ACC112 (cell line): ENCODE measurements around the gene IL26.
"Not testable (repeated sequence)": the region's sequence is repeated elsewhere in the genome, so short reads cannot be mapped to it uniquely, and the experiment has no call there.

Experiments used
- H2AFZ ChIP-seq: fragments of 200-600 bp; sonication (generic); one replicate; pipeline ENCODE4 v1.6.0; 2017; ENCODE audit warnings: antibody characterized with exemption, low read length; ENCODE audit not compliant: unreplicated experiment
- H3K27ac ChIP-seq: fragments of 200-600 bp; sonication (generic); 2 replicates; pipeline ENCODE4 v1.5.1; 2014; ENCODE audit warnings: low read depth, mild to moderate bottlenecking, antibody characterized with exemption, low read length, moderate library complexity
- H3K27me3 ChIP-seq: fragments of 200-600 bp; sonication (generic); 2 replicates; pipeline ENCODE4 v1.6.1; 2014; ENCODE audit warnings: mild to moderate bottlenecking, antibody characterized with exemption, low read length, moderate library complexity, mixed read lengths; ENCODE audit not compliant: insufficient read depth
- H3K36me3 ChIP-seq: fragments of 200-600 bp; sonication (generic); 2 replicates; pipeline ENCODE4 v1.6.1; 2016; ENCODE audit warnings: mild to moderate bottlenecking, antibody characterized with exemption, low read length, moderate library complexity, mixed read lengths; ENCODE audit not compliant: insufficient read depth
- H3K4me1 ChIP-seq: fragments of 200-600 bp; sonication (generic); one replicate; pipeline ENCODE4 v1.6.1; 2016; ENCODE audit warnings: low read length, mixed read lengths; ENCODE audit not compliant: insufficient read depth, unreplicated experiment, control insufficient read depth
- H3K4me3 ChIP-seq: fragments of 200-600 bp; sonication (generic); 2 replicates; pipeline ENCODE4 v1.5.1; 2014; ENCODE audit warnings: mild to moderate bottlenecking, low read depth, low read length
- H3K79me2 ChIP-seq: fragments of 200-600 bp; sonication (generic); one replicate; pipeline ENCODE4 v1.6.0; 2016; ENCODE audit warnings: low read length; ENCODE audit not compliant: control insufficient read depth, unreplicated experiment, insufficient read depth

The IL26 gene

DNA sequence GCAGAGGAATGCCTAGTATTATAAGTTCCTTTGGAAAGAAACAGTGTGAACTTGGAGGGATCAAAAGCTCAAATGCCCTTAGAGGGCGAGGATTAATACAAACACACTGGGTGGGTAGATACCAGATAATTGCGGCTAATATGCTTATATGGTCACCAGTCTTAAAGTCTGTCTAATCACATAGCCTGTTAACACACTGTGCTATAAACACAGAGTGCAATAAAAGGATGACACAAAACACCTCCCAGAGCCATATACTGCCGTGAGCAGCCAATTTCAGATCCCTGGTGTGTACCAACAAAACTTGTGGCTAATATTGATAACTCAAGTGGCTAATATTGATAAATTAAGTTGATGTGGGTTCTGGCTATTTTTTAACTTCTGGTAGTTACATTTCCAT is 1.7 kb upstream of the IL26 start:
- Histone ChIP-seq H3K36me3 (no peaks in the 10 kb centered on the region), H3K27ac (no peak overlapping the region), H2AFZ (no peak overlapping the region), H3K27me3 (no peaks in the 10 kb centered on the region), H3K79me2 (no peaks in the 10 kb centered on the region), H3K4me1 (peaks cover 26% of the 10 kb centered on the region), H3K4me3 (no peak overlapping the region)

DNA sequence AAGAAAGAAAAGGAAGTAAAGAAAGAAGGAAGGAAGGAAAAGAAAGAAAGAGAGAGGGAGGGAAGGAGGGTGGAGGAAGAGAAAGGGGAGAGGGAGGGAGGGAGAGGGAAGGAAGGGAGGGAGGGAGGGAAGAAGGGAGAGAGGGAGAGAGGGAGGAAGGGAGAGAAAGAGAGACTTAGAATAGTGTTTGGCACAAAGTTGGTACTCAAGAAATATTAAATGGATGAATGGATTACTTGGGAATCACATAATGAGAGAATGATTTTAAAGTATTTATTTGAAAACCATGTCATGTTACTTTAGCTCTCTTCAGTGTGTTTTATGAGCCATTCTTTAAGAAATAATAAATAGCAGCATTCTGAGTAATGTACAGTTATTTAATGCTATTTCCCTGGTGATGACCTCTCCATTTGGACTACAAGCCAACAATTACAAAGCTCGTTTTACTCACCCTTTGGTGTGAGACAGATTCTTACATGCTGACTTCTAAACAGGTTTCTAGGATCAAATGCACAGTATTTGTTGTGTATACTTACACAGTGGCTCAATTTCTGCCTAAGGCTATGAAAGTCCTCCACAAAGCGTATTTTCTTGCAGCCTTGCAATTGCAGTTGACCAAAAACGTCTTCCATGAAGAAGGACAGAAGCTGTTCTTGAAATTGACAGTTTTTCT is 861 bp downstream of the IL26 start:
- H3K4me1 ChIP-seq: peaks cover 26% of the 10 kb centered on the region
- peak overlapping the region; percentile 63 for H3K27ac ChIP-seq
- no peaks in the 10 kb centered on the region for H3K27me3 ChIP-seq
- H3K79me2 ChIP-seq: no peaks in the 10 kb centered on the region
- no peak overlapping the region for H2AFZ ChIP-seq
- no peak overlapping the region for H3K4me3 ChIP-seq
- H3K36me3 ChIP-seq: no peaks in the 10 kb centered on the region

GRCh38 chr12:68223067-68223747 is 2.4 kb downstream of the IL26 start:
- peak overlapping the region; percentile 37 for H3K27ac ChIP-seq
- H2AFZ ChIP-seq: peak overlapping the region; percentile 98
- H3K79me2 ChIP-seq: no peaks in the 10 kb centered on the region
- H3K4me3 ChIP-seq: peak overlapping the region; percentile 55
- H3K36me3 ChIP-seq: no peaks in the 10 kb centered on the region
- H3K27me3 ChIP-seq: no peaks in the 10 kb centered on the region
- H3K4me1 ChIP-seq: peaks cover 26% of the 10 kb centered on the region

- Histone ChIP-seq H2AFZ (peak overlapping the region; percentile 28), H3K36me3 (no peaks in the 10 kb centered on the region), H3K4me3 (peak overlapping the region; percentile 55), H3K27me3 (no peaks in the 10 kb centered on the region), H3K79me2 (no peaks in the 10 kb centered on the region), H3K27ac (no peak overlapping the region), H3K4me1 (peaks cover 26% of the 10 kb centered on the region)
These were observed 3.3 kb downstream of the IL26 start for GRCh38 chr12:68222326-68222725.

DNA sequence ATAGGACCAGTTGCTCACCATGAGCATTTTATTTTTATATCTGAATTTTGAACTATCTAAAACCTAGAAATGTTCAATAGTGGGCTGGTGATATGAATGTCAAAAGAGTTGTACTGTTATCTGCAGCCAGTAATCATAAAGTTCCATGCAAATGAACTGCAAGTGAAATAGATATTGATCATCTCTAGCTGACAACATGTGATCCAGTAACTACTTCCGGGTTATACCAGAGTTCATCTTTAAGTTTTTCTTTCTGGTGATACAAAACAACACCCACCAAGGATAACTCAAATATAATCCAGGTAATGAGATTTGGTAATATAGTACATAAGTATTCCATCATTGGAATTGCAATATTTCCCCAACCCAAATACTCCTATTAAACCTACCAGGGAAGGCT is 4.1 kb downstream of the IL26 start:
- Histone ChIP-seq H3K27me3 (no peaks in the 10 kb centered on the region), H3K4me1 (peaks cover 26% of the 10 kb centered on the region), H2AFZ (no peak overlapping the region), H3K27ac (no peak overlapping the region), H3K36me3 (no peaks in the 10 kb centered on the region), H3K79me2 (no peaks in the 10 kb centered on the region), H3K4me3 (no peak overlapping the region)

DNA sequence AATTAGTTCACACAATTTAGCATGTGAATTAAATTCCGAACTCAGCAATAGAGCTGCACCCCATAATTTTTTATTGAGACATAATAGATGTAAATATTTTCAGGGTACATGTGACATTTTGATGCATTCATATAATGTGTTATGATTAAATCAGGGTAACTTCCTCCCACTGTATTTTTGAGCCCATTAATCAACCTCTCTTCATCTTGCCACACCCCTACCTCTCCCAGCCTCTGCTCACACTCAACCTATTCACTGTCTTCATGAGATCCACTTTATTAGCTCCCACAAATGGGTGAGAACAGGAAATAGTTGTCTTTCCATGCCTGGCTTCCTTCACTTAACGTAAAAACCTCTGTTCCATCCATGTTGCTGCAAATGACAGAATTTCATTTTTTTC is 14.7 kb downstream of the IL26 start:
- H3K4me1 ChIP-seq: no peaks in the 10 kb centered on the region
- H3K36me3 ChIP-seq: no peaks in the 10 kb centered on the region
- H3K79me2 ChIP-seq: no peaks in the 10 kb centered on the region
- H3K27me3 ChIP-seq: 0 out of 2 replicates have a peak, but pooled peaks cover 14% of the 10 kb centered on the region
- H2AFZ ChIP-seq: no peak overlapping the region
- H3K27ac ChIP-seq: no peak overlapping the region
- no peak overlapping the region for H3K4me3 ChIP-seq

GRCh38 chr12:68209048-68209728 is 16.4 kb downstream of the IL26 start:
- not testable (repeated sequence) for H3K79me2 ChIP-seq, H3K27ac ChIP-seq, H3K4me3 ChIP-seq, H3K36me3 ChIP-seq, H3K4me1 ChIP-seq, H2AFZ ChIP-seq
- H3K27me3 ChIP-seq: peaks cover 21% of the 10 kb centered on the region; the same call in 1 of the 2 replicates

- H3K36me3 ChIP-seq: no peaks in the 10 kb centered on the region
- no peaks in the 10 kb centered on the region for H3K79me2 ChIP-seq
- peaks cover 15% of the 10 kb centered on the region; the same call in 1 of the 2 replicates for H3K27me3 ChIP-seq
- H3K27ac ChIP-seq: no peak overlapping the region
- no peak overlapping the region for H2AFZ ChIP-seq
- no peaks in the 10 kb centered on the region for H3K4me1 ChIP-seq
- no peak overlapping the region for H3K4me3 ChIP-seq
These were observed 18.3 kb downstream of the IL26 start for GRCh38 chr12:68207276-68207675.

DNA sequence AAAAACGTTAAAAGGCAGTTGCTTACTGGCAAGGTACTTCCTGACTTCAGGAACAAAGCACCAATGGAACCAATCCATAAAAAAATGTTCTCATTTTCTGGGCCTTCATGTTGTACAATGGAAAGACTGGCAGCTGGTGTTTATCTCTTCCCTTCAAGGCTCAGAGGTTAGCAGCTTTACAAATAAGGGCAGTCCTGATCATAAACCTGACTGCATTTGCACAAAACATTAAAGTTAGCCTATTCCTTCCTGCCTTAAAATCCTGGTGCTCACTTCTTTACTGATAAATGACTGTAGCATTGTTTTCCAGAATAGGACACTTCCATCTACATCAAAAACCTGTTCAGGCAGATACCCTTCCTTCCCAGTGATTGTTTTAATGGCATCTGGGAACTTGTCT is 19.2 kb downstream of the IL26 start:
- Histone ChIP-seq H3K36me3 (no peaks in the 10 kb centered on the region), H3K27me3 (peaks cover 15% of the 10 kb centered on the region; the same call in 1 of the 2 replicates), H2AFZ (no peak overlapping the region), H3K27ac (no peak overlapping the region), H3K4me3 (no peak overlapping the region), H3K4me1 (no peaks in the 10 kb centered on the region), H3K79me2 (no peaks in the 10 kb centered on the region)

- peaks cover 15% of the 10 kb centered on the region; the same call in 1 of the 2 replicates for H3K27me3 ChIP-seq
- no peaks in the 10 kb centered on the region for H3K36me3 ChIP-seq
- no peak overlapping the region for H2AFZ ChIP-seq
- H3K4me1 ChIP-seq: no peaks in the 10 kb centered on the region
- no peaks in the 10 kb centered on the region for H3K79me2 ChIP-seq
- H3K4me3 ChIP-seq: no peak overlapping the region
- H3K27ac ChIP-seq: no peak overlapping the region
These were observed 22.1 kb downstream of the IL26 start for GRCh38 chr12:68203460-68203875.
